ENCODE results near the gene TMEM185A.
"Not testable (repeated sequence)": the region's sequence is repeated elsewhere in the genome, so short reads cannot be mapped to it uniquely, and the experiment has no call there.

TMEM185A gene

DNA sequence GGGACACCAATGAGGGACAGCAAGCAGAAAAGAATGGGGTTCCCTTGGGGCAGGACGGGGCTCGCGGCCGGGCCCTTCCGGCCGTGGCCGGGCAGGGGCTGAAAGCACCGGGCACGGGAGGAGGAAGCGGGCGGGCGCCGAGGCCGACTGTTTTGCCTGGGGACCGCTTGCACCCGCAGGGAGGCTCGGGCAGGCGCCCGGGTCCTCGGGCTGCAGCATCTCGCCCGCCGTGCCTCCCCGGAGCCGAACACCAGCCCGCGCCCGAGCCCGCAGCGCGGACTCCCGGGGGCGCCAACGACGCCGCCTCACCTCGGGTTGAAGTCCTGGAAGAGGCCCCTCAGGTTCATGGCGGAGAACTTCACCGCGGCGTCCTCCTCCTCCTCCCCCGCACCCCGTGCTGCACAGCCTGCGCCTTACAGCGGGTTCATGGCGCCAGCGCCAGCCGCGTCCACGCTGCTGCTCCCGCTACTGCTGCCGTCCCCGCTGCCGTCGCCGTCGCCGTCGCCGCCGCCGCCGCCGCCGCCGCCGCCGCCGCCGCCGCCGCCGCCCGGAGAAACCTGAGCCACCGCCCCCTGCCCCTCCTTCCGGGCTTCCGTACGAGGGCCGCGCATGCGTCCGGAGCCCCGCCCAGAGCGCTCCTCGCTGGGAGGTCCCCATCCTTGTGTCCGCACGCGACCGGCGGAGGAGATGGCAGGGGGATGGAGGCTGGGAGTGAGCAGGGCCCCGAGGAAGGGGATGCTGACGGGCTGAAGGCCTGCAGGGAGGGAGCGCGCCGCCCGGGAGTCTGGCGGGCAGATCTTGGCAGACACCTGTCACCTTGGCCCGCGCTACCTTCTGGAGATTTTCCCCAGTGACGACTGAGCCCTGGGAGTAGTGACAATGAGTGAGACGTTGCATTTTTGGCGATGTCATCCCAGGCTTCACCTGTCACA lies at the start of gene TMEM185A:
TSS of gene TMEM185A (minus strand) at position 559 of the 932 bp plus-strand sequence. CDS start at position 347, 212 bp downstream.
- peak; percentile 92 for DNase-seq

DNA sequence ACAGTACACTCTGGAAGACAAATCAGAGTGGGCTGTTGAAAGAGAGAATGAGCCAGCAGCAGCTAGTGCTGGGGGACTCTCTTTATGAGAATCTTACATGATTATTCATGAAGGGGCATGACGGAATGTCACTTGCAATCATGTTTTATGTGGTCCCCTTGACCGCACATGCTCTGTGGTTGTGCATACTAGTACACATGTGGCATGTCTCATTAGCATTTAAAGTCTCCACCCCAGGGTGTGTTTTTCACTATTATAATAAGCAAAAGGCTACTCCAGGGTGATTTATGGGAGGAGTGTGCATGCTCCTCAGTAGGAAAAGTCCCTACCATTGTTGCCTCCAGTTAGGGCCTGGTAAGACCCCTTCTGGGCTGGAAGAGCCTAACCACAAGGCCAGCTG lies 49.6 kb upstream of the TMEM185A start:
- DNase-seq, result no peak

GRCh38 chrX:149679164-149679678 lies 47.6 kb upstream of the TMEM185A start:
- DNase-seq, result not testable (repeated sequence)

GRCh38 chrX:149675554-149675953 lies 44.0 kb upstream of the TMEM185A start:
- not testable (repeated sequence) for DNase-seq

DNA sequence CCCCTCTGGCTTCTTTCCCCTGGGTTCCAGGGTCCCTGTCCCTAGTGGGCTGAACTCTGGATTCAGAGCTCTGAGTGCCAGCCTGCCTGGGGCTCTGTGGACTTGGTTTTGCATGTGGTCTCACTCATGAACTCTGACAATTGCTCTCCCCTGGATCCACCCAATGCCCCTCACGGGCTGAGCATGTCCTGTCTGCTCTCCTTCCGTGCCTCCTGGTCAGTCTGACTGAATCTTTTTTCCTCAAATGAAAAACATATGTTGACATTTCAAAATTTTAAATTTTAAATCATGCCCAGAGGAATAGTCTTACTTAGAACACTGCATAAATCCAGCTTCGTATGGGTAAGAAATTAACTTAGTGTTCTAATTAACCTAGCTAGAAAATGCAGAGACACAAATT lies 43.5 kb upstream of the TMEM185A start:
- DNase-seq, result not testable (repeated sequence)

DNA sequence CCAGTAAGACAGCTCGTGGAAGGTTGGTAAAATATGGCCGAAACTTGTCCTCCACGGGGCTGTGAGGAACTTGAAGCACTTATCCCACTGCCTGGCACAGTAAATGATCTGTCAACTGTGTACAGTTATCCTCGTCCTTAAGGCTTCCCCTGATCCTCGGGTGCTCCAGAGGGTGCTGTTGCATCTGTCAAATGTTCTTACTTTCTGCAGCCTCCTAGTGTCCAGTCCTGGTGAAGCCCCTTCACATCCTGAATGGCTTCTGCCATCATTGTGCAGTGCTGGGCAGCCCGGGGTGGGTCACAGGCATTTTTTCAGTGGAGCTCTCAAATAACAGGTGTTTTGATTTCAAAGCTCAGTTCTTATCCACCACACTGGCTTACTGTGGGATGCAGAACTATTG lies 29.0 kb upstream of the TMEM185A start:
- DNase-seq, result not testable (repeated sequence)

- not testable (repeated sequence) for DNase-seq
Measured at GRCh38 chrX:149656260-149656884, 24.8 kb upstream of the TMEM185A start.

DNA sequence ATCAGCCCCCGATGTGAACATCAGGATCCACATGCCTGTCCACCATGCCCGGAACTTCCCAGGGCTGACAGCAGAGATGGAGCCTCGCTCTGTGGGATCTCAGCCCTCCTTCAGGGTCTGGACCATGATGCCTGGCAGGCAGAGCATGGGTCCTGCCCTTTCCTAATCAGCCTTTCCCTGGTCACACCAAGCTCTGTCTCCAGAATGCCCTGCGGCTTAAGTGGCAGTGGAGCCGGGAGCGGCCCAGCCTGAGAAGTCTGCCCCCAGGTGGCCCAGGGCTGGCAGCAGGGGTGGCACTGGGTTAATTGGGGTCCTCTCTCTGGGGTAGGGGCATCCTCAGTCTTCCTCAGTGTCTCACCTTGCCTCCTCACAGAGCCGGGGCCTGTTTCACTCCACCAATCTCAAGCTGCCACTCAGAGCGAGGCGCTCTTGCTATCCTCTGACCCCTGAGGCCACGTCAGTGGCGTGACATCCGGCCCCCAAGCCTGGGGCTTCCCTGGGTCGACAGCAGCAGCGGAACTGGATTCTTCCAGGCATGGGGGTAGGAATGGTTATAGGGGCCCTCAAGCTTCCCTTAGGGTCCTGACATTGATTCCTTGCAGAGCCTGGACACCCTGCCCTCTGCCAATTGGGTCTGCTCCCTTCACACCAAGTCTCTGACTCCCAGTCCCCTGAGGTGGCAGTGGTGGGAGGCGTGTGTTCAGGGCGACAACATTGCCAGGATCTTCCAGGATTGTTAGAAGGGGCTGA lies 20.8 kb upstream of the TMEM185A start:
- DNase-seq, result no peak

DNA sequence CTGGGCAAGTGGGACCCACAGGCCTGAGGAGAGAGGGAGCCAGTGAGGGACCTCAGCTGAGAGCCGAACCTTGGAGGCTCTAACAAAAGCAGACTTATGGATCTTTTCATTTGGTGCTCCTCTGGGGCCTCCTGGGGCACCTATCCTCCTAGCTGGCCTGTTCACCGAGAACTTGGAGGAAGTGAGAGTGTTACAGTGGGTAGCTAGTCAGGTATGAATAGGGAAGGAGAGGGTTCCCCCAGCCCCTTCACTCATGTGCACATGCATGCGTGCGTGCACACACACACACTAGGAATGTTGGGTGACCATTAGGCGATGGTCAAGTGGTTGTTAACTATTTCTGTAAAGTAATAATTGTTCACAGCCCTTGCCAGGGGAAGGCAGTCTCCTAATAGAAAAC lies 18.6 kb upstream of the TMEM185A start:
- no peak for DNase-seq

GRCh38 chrX:149648932-149649331 lies 17.3 kb upstream of the TMEM185A start:
- no peak for DNase-seq

DNA sequence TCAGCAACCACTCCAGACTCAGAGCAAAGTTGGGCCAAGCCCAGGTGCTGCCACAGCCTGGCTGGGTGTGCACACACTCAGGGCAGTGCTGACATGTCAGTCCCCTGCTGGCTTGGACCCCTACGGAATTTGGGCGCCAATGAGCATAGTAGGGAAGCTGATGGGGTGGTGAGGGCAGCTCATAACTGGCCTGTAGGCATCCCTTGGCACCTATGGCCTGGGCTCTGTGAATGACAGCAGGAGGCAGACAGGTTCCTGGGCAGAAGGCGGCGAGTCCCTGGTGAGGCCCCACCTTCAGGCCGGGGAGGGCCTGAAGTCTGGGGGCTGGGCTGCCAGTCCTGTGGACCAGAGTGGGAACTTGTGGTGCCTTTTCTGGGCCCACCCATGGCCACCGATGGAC lies 15.9 kb upstream of the TMEM185A start:
- DNase-seq, result no peak

DNA sequence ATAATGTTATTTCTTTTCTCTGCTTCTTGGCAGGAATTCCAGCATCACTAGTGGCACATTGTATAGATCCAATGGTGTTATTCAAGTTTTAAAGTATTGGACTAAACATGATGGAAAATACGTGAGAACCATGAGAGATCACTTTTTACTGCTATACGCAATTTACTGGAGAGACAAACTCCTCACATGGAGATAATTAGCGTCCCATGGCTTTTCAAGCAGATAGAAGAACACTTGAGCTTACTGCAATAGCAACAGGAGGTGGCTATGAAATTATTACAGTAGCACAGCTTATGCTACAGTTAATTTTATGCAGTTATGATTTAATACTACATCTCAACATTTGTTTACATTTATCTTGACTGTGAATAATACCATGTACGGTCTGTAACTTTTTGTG lies 11.9 kb upstream of the TMEM185A start:
- DNase-seq, result no peak

DNA sequence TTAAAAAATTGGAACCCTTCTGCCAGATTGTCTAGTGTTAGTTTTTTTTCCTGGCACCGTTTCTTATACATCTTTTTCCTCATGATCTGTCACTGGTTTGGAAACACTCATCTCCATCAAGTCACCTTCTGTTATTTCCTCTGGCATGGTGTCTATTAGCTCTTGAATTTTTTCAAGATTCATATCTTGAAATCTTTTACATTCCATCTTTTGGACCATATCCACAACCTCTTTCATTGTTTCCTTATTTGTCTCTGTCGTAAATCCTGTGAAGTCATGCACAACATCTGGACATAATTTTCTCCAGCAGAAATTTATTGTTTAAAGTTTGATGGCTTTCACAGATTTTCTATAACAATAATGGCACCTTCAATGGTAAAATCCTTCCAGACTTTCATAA lies 10.2 kb upstream of the TMEM185A start:
- DNase-seq, result no peak

- DNase-seq, result no peak
Measured at GRCh38 chrX:149641432-149641831, 9.8 kb upstream of the TMEM185A start.

DNA sequence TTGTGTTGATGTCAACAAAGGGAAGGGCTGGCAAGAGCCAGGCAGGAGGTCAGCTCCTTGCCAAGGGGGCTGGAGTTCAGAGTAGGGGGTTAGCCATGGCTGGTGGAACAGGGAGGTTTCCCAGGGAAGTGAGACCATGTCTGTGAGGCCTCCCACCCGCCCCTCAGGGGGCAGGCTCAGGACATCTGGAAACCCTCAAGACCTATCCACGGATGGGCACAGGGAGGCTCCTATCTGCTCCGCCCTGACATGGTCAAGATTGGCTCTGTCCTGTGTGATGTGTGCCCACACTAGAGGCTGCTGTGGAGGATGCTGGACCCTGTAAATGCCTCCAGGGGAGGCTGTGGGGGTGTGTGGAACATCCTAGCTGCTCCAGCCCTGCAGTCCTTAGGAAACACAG lies 8.0 kb upstream of the TMEM185A start:
- DNase-seq, result no peak

- DNase-seq, result no peak
Measured at GRCh38 chrX:149638860-149639259, 7.3 kb upstream of the TMEM185A start.

GRCh38 chrX:149633511-149633910 lies 1.9 kb upstream of the TMEM185A start:
- no peak for DNase-seq

DNA sequence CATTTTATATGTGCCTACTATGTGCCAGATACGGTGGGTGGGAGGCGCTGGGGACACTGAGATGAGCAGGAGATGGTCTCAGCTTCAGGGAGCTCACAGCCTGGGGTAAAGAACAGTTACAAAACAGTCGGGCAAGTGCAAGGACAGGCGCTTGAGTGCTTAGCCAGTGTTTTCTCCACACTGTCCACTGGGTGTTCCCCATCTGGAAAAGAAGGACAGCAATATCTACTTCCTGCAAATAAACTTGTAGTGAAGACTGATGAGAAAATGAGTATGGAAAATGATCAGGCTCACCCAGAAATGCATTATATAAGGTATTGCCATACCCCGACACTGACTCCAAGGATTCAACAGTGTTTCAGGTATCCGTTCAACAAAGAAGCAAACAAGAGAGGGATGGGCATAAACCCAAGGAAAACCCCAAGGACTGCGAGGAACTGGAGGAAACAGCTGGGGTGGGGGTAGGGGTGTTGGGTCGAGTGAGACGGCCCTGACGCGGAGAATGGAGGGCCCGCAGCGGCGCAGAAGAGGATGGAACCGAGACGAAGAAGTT lies 835 bp downstream of the TMEM185A start:
- DNase-seq, result no peak

DNA sequence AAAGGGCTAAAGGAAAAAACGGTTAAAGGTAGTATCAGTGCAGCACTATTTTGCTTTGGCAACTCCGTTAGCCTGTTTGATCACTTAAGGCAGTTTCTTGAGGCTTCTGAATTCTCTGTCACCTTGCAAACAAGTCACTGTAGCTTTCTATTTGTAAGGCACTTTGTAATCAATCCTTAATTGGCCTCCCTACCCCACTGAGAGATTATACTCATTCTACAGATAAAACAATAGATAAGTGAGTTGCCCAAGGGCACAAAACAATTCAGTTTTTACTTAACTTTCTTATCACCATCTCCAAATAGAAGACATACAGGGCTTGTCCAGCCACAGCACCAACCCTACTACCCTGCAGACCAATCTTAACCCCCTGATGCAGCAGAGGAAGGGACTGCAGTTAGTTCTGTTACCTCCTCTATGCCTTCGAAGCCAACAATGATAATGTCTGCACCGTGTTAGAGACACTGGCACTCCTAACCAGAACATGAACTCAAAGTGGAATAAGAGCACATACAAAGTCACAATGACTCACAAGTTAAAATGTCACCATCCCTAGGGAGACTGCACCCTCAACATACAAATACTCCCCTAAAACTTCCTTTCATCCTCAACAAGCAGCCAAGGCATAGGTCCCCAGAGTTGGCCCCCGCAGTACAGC lies 1.7 kb downstream of the TMEM185A start:
- DNase-seq, result no peak

DNA sequence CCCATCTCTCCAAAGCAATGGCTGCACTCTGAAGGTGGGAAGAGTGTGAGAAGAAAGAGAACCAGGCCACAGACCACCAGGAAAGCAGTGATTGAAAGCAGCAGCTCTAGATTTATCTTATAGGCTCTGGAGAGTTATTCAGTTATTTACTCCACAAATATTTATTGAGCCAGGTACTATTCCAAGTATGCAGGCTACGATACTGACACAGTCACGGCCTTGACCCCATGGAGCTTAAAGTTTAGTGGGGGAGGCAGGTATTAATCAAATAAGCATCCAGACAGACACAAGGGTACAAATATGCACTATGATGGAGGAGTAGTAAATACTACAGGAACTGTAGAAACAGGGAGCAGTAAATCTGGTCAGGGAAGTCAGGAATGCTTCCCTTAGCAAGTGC lies 2.8 kb downstream of the TMEM185A start:
- DNase-seq, result no peak

DNA sequence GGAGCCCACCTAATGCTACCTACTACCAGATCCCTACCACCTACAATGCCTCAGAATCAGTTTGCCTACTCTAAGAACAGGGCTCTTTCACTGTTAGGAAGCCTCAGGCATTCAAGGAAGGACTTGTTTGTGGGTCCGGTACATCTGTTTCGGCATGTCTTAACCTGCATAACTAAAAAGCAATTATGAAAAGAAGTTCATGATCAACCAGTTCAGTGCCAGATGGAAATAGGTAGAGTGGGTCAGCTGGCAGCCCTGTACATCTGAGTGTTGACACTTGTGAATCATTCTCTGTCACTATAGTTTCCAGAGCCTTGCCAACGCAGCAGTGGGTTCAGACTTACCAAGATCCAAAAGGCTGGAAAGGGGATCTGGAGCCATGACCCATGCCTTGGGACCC lies 3.3 kb downstream of the TMEM185A start:
- DNase-seq, result no peak

- DNase-seq, result not testable (repeated sequence)
Measured at GRCh38 chrX:149626829-149627228, 4.8 kb downstream of the TMEM185A start.

Data from activated effector memory CD4-positive, alpha-beta T cell treated with anti-CD3 and anti-CD28 coated beads, Interleukin-2, amount 50 U/mL, for 16 hours (primary cell).